Measurements from ENCODE around the gene FBXO28.

The FBXO28 gene

GRCh38 chr1:224149709-224150108, 35.8 kb downstream of the FBXO28 start:
- no peak for TF ChIP-seq CTCF (IDR thresholded peaks at IDR 0.05; ENCODE audit: low read depth, low read length)

GRCh38 chr1:224151117-224151516, 37.2 kb downstream of the FBXO28 start:
- no peak for TF ChIP-seq CTCF (IDR thresholded peaks at IDR 0.05; ENCODE audit: low read depth, low read length)
- no peak for DNase-seq (ENCODE audit: extremely low read depth, low read depth)

More at GRCh38 chr1:224149709-224150108, 35.8 kb downstream of the FBXO28 start:
- DNase-seq (ENCODE audit: extremely low read depth, low read depth), result no peak

GRCh38 chr1:224157316-224157715, 43.4 kb downstream of the FBXO28 start:
- no peak for TF ChIP-seq CTCF (IDR thresholded peaks at IDR 0.05; ENCODE audit: low read depth, low read length)
- DNase-seq (ENCODE audit: extremely low read depth, low read depth), result no peak

- DNase-seq (ENCODE audit: extremely low read depth, low read depth), result no peak
- no peak for TF ChIP-seq CTCF (IDR thresholded peaks at IDR 0.05; ENCODE audit: low read depth, low read length)
Observed at GRCh38 chr1:224159541-224159940, 45.6 kb downstream of the FBXO28 start.

- TF ChIP-seq CTCF (IDR thresholded peaks at IDR 0.05; ENCODE audit: low read depth, low read length), result no peak
- DNase-seq (ENCODE audit: extremely low read depth, low read depth), result no peak
Observed at GRCh38 chr1:224160171-224160682, 46.3 kb downstream of the FBXO28 start.

- DNase-seq (ENCODE audit: extremely low read depth, low read depth), result no peak
- no peak for TF ChIP-seq CTCF (IDR thresholded peaks at IDR 0.05; ENCODE audit: low read depth, low read length)
Observed at GRCh38 chr1:224162768-224163167, 48.9 kb downstream of the FBXO28 start.

- TF ChIP-seq CTCF (IDR thresholded peaks at IDR 0.05; ENCODE audit: low read depth, low read length), result no peak
- DNase-seq (ENCODE audit: extremely low read depth, low read depth), result no peak
Observed at GRCh38 chr1:224163311-224163710, 49.4 kb downstream of the FBXO28 start.

Measured in AG09319 (cell line).